ENCODE results near the gene EEA1. TPM values are rescaled to one million over a fixed set of nuclear protein-coding genes. Genes with fewer than 3 reads are reported as not detected.

Gene EEA1
- total and polyA plus RNA-seq, 2 of the 8 experiments (the other 6 are each of a cell fraction or from before 2014, with no cell fraction given) = 1.0 to 18.8 TPM

DNA sequence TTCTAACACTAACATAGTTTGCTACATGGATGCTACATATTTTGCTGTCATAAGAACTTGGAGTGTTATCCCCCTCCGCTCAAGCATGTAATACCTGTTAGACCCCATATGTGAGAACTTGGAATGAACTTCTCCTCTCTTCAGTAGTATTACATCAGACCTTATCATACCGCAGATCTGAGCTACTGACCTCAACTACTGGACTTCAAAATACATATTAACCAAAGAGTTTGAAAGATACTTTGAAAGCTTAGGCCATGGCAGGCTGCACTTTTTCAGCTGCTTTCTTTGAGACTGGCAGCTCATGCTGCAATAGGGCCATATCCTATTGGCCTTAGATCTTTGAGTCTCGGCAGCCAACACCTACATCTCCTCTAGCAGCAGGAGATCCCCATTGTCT is 74.8 kb downstream of the EEA1 start (continued):
- TF ChIP-seq YY1 (IDR thresholded peaks at IDR 0.05; ENCODE audit: low read depth, low read length) (no peak), SP4 (IDR thresholded peaks at IDR 0.05; ENCODE audit: low read length) (no peak), POLR2A (IDR thresholded peaks at IDR 0.05; ENCODE audit: control extremely low read depth in 1 of 2, low read depth in 2 of 2, low read length in 2 of 2) (no peak), RAD21 (IDR thresholded peaks at IDR 0.05 in 1 of 2, conservative IDR thresholded peaks at IDR 0.05 in 1 of 2; ENCODE audit: low read depth in 2 of 2, low read length in 2 of 2) (no peak), SP2 (IDR thresholded peaks at IDR 0.05; ENCODE audit: low read length) (no peak), RXRA (IDR thresholded peaks at IDR 0.05; ENCODE audit: insufficient read depth, low read depth, low read length) (no peak), NANOG (IDR thresholded peaks at IDR 0.05; ENCODE audit: insufficient read depth, low read depth, low read length, poor library complexity, severe bottlenecking) (no peak), KDM1A (IDR thresholded peaks at IDR 0.05; ENCODE audit: borderline replicate concordance, low read length) (no peak), MAFK (IDR thresholded peaks at IDR 0.05; ENCODE audit: low read depth, low read length) (no peak), CHD7 (IDR thresholded peaks at IDR 0.05; ENCODE audit: insufficient replicate concordance, low read length) (no peak)

Measured in H1 (cell line).